IMR-90 (cell line): ENCODE measurements around the gene CAGE1. TPM values are rescaled to one million over a fixed set of nuclear protein-coding genes. Genes with fewer than 3 reads are reported as not detected.
"Not testable (repeated sequence)": the region's sequence is repeated elsewhere in the genome, so short reads cannot be mapped to it uniquely, and the experiment has no call there.

Source experiments
- ATAC-seq: fragments of 200-7000 bp; cut with Tn5 transposase; 2 replicates; pipeline ENCODE4 v1.9.1; 2020; ENCODE audit warnings: low read depth, mild to moderate bottlenecking, moderate library complexity
- BruUV-seq: library from RNA; stranded (reverse); fragments of 400-500 nt; replicated peaks from 2 replicates; lab custom pipeline; 2021; lab: Mats Ljungman, UMichigan
- CTCF ChIA-PET: fragments of 300-600 bp; formaldehyde crosslinking; extraction: SDS; loops from one replicate; lab custom pipeline; 2021; ENCODE audit warnings: antibody characterized with exemption; lab: Yijun Ruan, JAX
- POLR2A ChIA-PET: fragments of 300-600 bp; sonication (Branson Sonifier 250); formaldehyde crosslinking; loops from one replicate; lab custom pipeline; 2022; ENCODE audit warnings: antibody characterized with exemption; ENCODE audit not compliant: unreplicated experiment; lab: Charles Lee
- DNase-seq: peaks from one replicate; pipeline ENCODE4 v3.0.0; 2013
- H2AFZ ChIP-seq: replicated peaks from 2 replicates; pipeline ENCODE3; 2013; ENCODE audit warnings: low read length, mild to moderate bottlenecking; ENCODE audit not compliant: poor library complexity
- H2AK5ac ChIP-seq: 2 replicates; pipeline ENCODE4 v1.6.1; 2013; ENCODE audit warnings: low read depth, low read length, inconsistent platforms
- H2AK9ac ChIP-seq: replicated peaks from 2 replicates; pipeline ENCODE3; 2013; ENCODE audit warnings: mild to moderate bottlenecking, low read depth, low read length, moderate library complexity; ENCODE audit not compliant: poor library complexity
- H2BK120ac ChIP-seq: 2 replicates; pipeline ENCODE4 v1.6.1; 2013; ENCODE audit warnings: low read depth, low read length, inconsistent platforms
- H2BK15ac ChIP-seq: 3 replicates; pipeline ENCODE4 v1.6.1; 2013; ENCODE audit warnings: low read depth, low read length, inconsistent platforms
- H2BK20ac ChIP-seq: 2 replicates; pipeline ENCODE4 v1.6.1; 2013; ENCODE audit warnings: low read depth, mild to moderate bottlenecking, inconsistent platforms, low read length, moderate library complexity
- H2BK5ac ChIP-seq: 2 replicates; pipeline ENCODE4 v1.6.1; 2013; ENCODE audit warnings: mild to moderate bottlenecking, low read depth, low read length, inconsistent platforms; ENCODE audit not compliant: poor library complexity, severe bottlenecking
- H3K14ac ChIP-seq: replicated peaks from 2 replicates; pipeline ENCODE4 v1.6.1; 2013; ENCODE audit warnings: low read depth, low read length, inconsistent platforms
- H3K18ac ChIP-seq: 2 replicates; pipeline ENCODE4 v1.6.1; 2013; ENCODE audit warnings: low read depth, low read length, control low read depth
- H3K23ac ChIP-seq: 2 replicates; pipeline ENCODE4 v1.6.1; 2013; ENCODE audit warnings: low read depth, low read length, inconsistent platforms
- H3K27ac ChIP-seq: 2 replicates; pipeline ENCODE4 v1.5.1; 2013; ENCODE audit warnings: mild to moderate bottlenecking, control low read depth, low read length; ENCODE audit not compliant: insufficient read depth
- H3K27me3 ChIP-seq: 2 replicates; pipeline ENCODE4 v1.6.1; 2013; ENCODE audit warnings: low read length; ENCODE audit not compliant: control insufficient read depth, insufficient read depth
- H3K36me3 ChIP-seq: 2 replicates; pipeline ENCODE4 v1.6.1; 2013; ENCODE audit warnings: low read length, mixed read lengths; ENCODE audit not compliant: control insufficient read depth, insufficient read depth
- H3K4ac ChIP-seq: 2 replicates; pipeline ENCODE4 v1.6.1; 2013; ENCODE audit warnings: low read depth, low read length, inconsistent platforms
- H3K4me1 ChIP-seq: 2 replicates; pipeline ENCODE4 v1.6.1; 2013; ENCODE audit warnings: low read length, mixed read lengths; ENCODE audit not compliant: control insufficient read depth, insufficient read depth
- H3K4me2 ChIP-seq: 2 replicates; pipeline ENCODE4 v1.6.1; 2013; ENCODE audit warnings: low read depth, mild to moderate bottlenecking, control low read depth, low read length, moderate library complexity
- H3K4me3 ChIP-seq: 2 replicates; pipeline ENCODE4 v1.5.1; 2013; ENCODE audit warnings: low read depth, mild to moderate bottlenecking, control low read depth, low read length, moderate library complexity; ENCODE audit not compliant: insufficient read depth
- H3K56ac ChIP-seq: 2 replicates; pipeline ENCODE4 v1.6.1; 2013; ENCODE audit warnings: low read length, inconsistent platforms; ENCODE audit not compliant: insufficient read depth; ENCODE audit errors: extremely low read depth
- H3K79me1 ChIP-seq, 2 experiments: 2 replicates each; pipeline ENCODE4 v1.6.1; 2013; ENCODE audit warnings: low read length in 2 of 2, inconsistent platforms in 1 of 2, low read depth in 1 of 2
- H3K9ac ChIP-seq: 2 replicates; pipeline ENCODE4 v1.6.1; 2013; ENCODE audit warnings: low read depth, low read length, control low read depth
- H3K9me1 ChIP-seq: 2 replicates; pipeline ENCODE4 v1.6.1; 2013; ENCODE audit warnings: low read length, inconsistent platforms; ENCODE audit not compliant: insufficient read depth
- H3K9me3 ChIP-seq: 2 replicates; pipeline ENCODE4 v1.6.1; 2013; ENCODE audit warnings: low read length; ENCODE audit not compliant: control insufficient read depth, insufficient read depth
- H4K20me1 ChIP-seq: 2 replicates; pipeline ENCODE4 v1.6.1; 2013; ENCODE audit warnings: low read length, inconsistent platforms; ENCODE audit not compliant: insufficient read depth
- H4K5ac ChIP-seq: 2 replicates; pipeline ENCODE4 v1.6.1; 2013; ENCODE audit warnings: mild to moderate bottlenecking, low read depth, low read length, control low read depth
- H4K8ac ChIP-seq, 2 experiments: 2 replicates each; pipeline ENCODE4 v1.6.1; 2013; ENCODE audit warnings: low read depth in 2 of 2, low read length in 2 of 2, control low read depth in 1 of 2, inconsistent platforms in 1 of 2
- H4K91ac ChIP-seq: 2 replicates; pipeline ENCODE4 v1.6.1; 2013; ENCODE audit warnings: low read depth, low read length, inconsistent platforms; ENCODE audit not compliant: insufficient read depth
- CHD1 ChIP-seq: IDR thresholded peaks from 2 replicates; pipeline ENCODE4 v1.6.1; 2012; ENCODE audit warnings: low read depth, low read length, improper control_type of control experiment
- CTCF ChIP-seq: conservative IDR thresholded peaks from 2 replicates; pipeline ENCODE4 v1.5.1; 2012; ENCODE audit warnings: mild to moderate bottlenecking, low read depth, low read length, improper control_type of control experiment
- FOS ChIP-seq: fragments of 150-350 bp; IDR thresholded peaks from 2 replicates; pipeline ENCODE4 v1.6.1; 2016; ENCODE audit warnings: low read depth, low read length
- MAFK ChIP-seq: IDR thresholded peaks from 2 replicates; pipeline ENCODE4 v1.6.1; 2012; ENCODE audit warnings: low read depth, low read length, improper control_type of control experiment
- MAZ ChIP-seq: IDR thresholded peaks from 2 replicates; pipeline ENCODE4 v1.6.1; 2012; ENCODE audit warnings: low read depth, mild to moderate bottlenecking, low read length, improper control_type of control experiment, moderate library complexity, borderline replicate concordance
- MXI1 ChIP-seq: IDR thresholded peaks from 2 replicates; pipeline ENCODE4 v1.6.1; 2012; ENCODE audit warnings: low read depth, mild to moderate bottlenecking, low read length, moderate library complexity, borderline replicate concordance
- POLR2A ChIP-seq: IDR thresholded peaks from 2 replicates; pipeline ENCODE4 v1.6.1; 2012; ENCODE audit warnings: mild to moderate bottlenecking, low read depth, low read length
- RAD21 ChIP-seq: IDR thresholded peaks from 2 replicates; pipeline ENCODE4 v1.6.1; 2012; ENCODE audit warnings: low read length, improper control_type of control experiment
- SMC3 ChIP-seq: fragments of 150-350 bp; IDR thresholded peaks from 2 replicates; pipeline ENCODE4 v1.6.1; 2016; ENCODE audit warnings: low read depth, mild to moderate bottlenecking, antibody characterized with exemption, low read length, moderate library complexity
- WGBS, 2 experiments: methylation state at CpG; one replicate each; pipeline versions ENCODE4 v1.1.5 to v1.1.7; 2013; ENCODE audit warnings: missing lambda C conversion rate in 2 of 2; ENCODE audit not compliant: insufficient read length in 1 of 2; ENCODE audit errors: extremely low coverage in 2 of 2; 5-methylcytosine and 5-hydroxymethylcytosine counted together
- dilution Hi-C: fragments of 300-500 bp; cut with HindIII; formaldehyde crosslinking; loops from one replicate; pipeline ENCODE4 v1.14.3; 2018; ENCODE audit warnings: low sequenced_read_pairs; ENCODE audit not compliant: unreplicated experiment
- in situ Hi-C: fragments of 300-500 bp; cut with MboI; formaldehyde crosslinking; loops from 3 replicates; pipeline ENCODE4 v1.14.3; 2019; ENCODE audit warnings: low sequenced_read_pairs, inconsistent platforms, mixed read lengths
- intact Hi-C: fragments of 100-400 bp; cut with micrococcal nuclease; formaldehyde crosslinking; loops from 2 replicates; pipeline ENCODE4 v1.10.0; 2022
- polyA plus RNA-seq, 3 experiments: library from polyadenylated mRNA; depleted of rRNA; stranded (reverse); fragments of >200 nt; gene quantifications; 2 replicates each; pipeline ENCODE4 v1.2.3, GENCODE V29; 2012; ENCODE audit warnings: low replicate concordance in 1 of 3
- total RNA-seq: library from RNA; depleted of rRNA; stranded (reverse); fragments of >200 nt; gene quantifications from 2 replicates; pipeline ENCODE4 v1.2.3, GENCODE V29; 2012

Gene CAGE1
- total and polyA plus RNA-seq, 2 of the 4 experiments (the other 2 are of a cell fraction) = not detected

GRCh38 chr6:7367408-7367807 lies 22.1 kb downstream of the CAGE1 start:
- CTCF ChIA-PET = interaction anchor here (0.7 kb wide), 1 partner anchor 11 kb away, joined by 8 read pairs; no protein-coding TSS in a partner anchor
- no peak overlapping the region for H2BK20ac ChIP-seq

DNA sequence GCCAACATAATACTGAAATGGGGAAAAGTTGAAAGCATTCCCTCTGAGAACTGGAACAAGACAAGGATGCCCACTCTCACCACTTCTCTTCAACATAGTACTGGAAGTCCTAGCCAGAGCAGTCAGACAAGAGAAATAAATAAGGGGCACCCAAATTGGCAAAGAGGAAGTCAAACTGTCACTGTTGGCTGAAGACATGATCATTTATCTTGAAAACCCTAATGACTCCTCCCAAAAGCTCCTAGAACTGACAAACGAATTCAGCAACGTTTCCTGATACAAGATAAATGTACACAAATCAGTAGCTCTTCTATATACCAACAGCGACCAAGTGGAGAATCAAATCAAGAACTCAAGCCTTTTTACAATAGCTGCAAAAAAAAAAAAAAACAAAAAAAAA lies 37.6 kb downstream of the CAGE1 start:
- H3K4ac ChIP-seq, H4K20me1 ChIP-seq, H3K79me1 ChIP-seq, H3K27ac ChIP-seq, H3K14ac ChIP-seq, H3K4me3 ChIP-seq, H3K4me2 ChIP-seq, H3K18ac ChIP-seq, DNase-seq, H3K9me3 ChIP-seq, H2BK5ac ChIP-seq, dilution Hi-C loops, H2BK120ac ChIP-seq, H2BK20ac ChIP-seq, H3K27me3 ChIP-seq, H2AFZ ChIP-seq, H3K4me1 ChIP-seq, ATAC-seq, H4K5ac ChIP-seq, H4K91ac ChIP-seq, H3K36me3 ChIP-seq, H4K8ac ChIP-seq, intact Hi-C loops, H2AK5ac ChIP-seq, H2BK15ac ChIP-seq, H2AK9ac ChIP-seq, H3K9ac ChIP-seq, CTCF ChIA-PET, POLR2A ChIA-PET, in situ Hi-C loops, H3K56ac ChIP-seq, BruUV-seq, H3K9me1 ChIP-seq, H3K23ac ChIP-seq: not testable (repeated sequence)
- WGBS, 2 experiments = no CpG with 5 or more reads among the region's 3 CpGs

More at GRCh38 chr6:7367408-7367807, 22.1 kb downstream of the CAGE1 start:
- Histone ChIP-seq H3K14ac (no peak overlapping the region), H2AK5ac (no peak overlapping the region), H3K9me1 (no peaks in the 10 kb centered on the region), H3K4me1 (no peaks in the 10 kb centered on the region), H3K36me3 (no peaks in the 10 kb centered on the region), H4K91ac (no peak overlapping the region), H2BK5ac (no peak overlapping the region), H3K27me3 (peaks cover 5% of the 10 kb centered on the region), H3K9me3 (no peaks in the 10 kb centered on the region), H4K5ac (no peak overlapping the region), H3K4me3 (no peak overlapping the region), H2BK120ac (no peak overlapping the region), H3K4ac (no peak overlapping the region), H3K79me1 (no peaks in the 10 kb centered on the region), H4K20me1 (no peaks in the 10 kb centered on the region), H2AK9ac (no peak overlapping the region), H3K27ac (no peak overlapping the region), H4K8ac (no peak overlapping the region), H3K9ac (no peak overlapping the region), H3K56ac (no peak overlapping the region), H2AFZ (no peak overlapping the region), H3K23ac (no peak overlapping the region), H3K4me2 (no peak overlapping the region), H3K18ac (no peak overlapping the region), H2BK15ac (no peak overlapping the region)
- no peak for ATAC-seq
- TF ChIP-seq MAFK (no peak), MAZ (no peak), POLR2A (no peak), RAD21 (no peak), FOS (no peak), MXI1 (no peak), CHD1 (no peak), CTCF (no peak), SMC3 (no peak)
- no TSS peak for BruUV-seq
- intact Hi-C loops (no loop called here), in situ Hi-C loops (no loop called here), dilution Hi-C loops (no loop called here)
- POLR2A ChIA-PET = no interaction called here
- no CpG with 5 or more reads among the region's 7 CpGs for WGBS, 2 experiments
- DNase-seq = no peak
